Neural crest cell (in vitro differentiated cells): ENCODE results near the gene SLC9A3. TPM values are rescaled to one million over a fixed set of nuclear protein-coding genes. Genes with fewer than 3 reads are reported as not detected.

ENCODE experiments used
- DNase-seq: peaks from one replicate; pipeline ENCODE4 v3.0.0; 2021; ENCODE audit warnings: low read depth, mixed read lengths, low spot score
- H3K27ac Mint-ChIP-seq: one replicate; pipeline ENCODE4 v1.8.0; 2021; ENCODE audit warnings: mild to moderate bottlenecking, mixed read lengths; ENCODE audit not compliant: unreplicated experiment
- H3K27me3 Mint-ChIP-seq: 2 replicates; pipeline ENCODE4 v1.8.0; 2021; ENCODE audit warnings: low read depth, mild to moderate bottlenecking, mixed read lengths
- H3K36me3 Mint-ChIP-seq: 2 replicates; pipeline ENCODE4 v1.8.0; 2021; ENCODE audit warnings: low read depth, mild to moderate bottlenecking, mixed read lengths
- H3K4me1 Mint-ChIP-seq: 2 replicates; pipeline ENCODE4 v1.8.0; 2021; ENCODE audit warnings: mixed read lengths
- H3K4me3 Mint-ChIP-seq: one replicate; pipeline ENCODE4 v1.8.0; 2021; ENCODE audit warnings: mild to moderate bottlenecking, mixed read lengths
- H3K9me3 Mint-ChIP-seq: 2 replicates; pipeline ENCODE4 v1.8.0; 2021; ENCODE audit warnings: mixed read lengths
- CTCF ChIP-seq: fragments of 200-600 bp; sonication (generic); conservative IDR thresholded peaks from 2 replicates; pipeline ENCODE4 v1.5.0; 2021; ENCODE audit warnings: antibody characterized with exemption, mild to moderate bottlenecking
- total RNA-seq: library from RNA; stranded (reverse); gene quantifications from 2 replicates; pipeline ENCODE4 v1.2.1, GENCODE V29; 2021

SLC9A3 gene
- total RNA-seq, 1 donor from 2014 or later, result 1.5 TPM

GRCh38 chr5:547086-547924 is 23.1 kb upstream of the SLC9A3 start:
- Mint-ChIP-seq H3K4me3 (no peak overlapping the region), H3K36me3 (no peaks in the 10 kb centered on the region), H3K27ac (no peak overlapping the region), H3K27me3 (peaks cover 31% of the 10 kb centered on the region), H3K4me1 (peaks cover 5% of the 10 kb centered on the region), H3K9me3 (no peaks in the 10 kb centered on the region)
- DNase-seq, result no peak
- no peak for TF ChIP-seq CTCF

- Mint-ChIP-seq H3K9me3 (no peaks in the 10 kb centered on the region), H3K27ac (no peak overlapping the region), H3K27me3 (peaks cover 28% of the 10 kb centered on the region), H3K4me3 (no peak overlapping the region), H3K4me1 (peaks cover 5% of the 10 kb centered on the region), H3K36me3 (no peaks in the 10 kb centered on the region)
- DNase-seq, result no peak
- no peak for TF ChIP-seq CTCF
Measured at GRCh38 chr5:546376-546908, 22.2 kb upstream of the SLC9A3 start.

- no peak for TF ChIP-seq CTCF
- Mint-ChIP-seq H3K4me3 (no peak overlapping the region), H3K36me3 (no peaks in the 10 kb centered on the region), H3K4me1 (peaks cover 5% of the 10 kb centered on the region), H3K27ac (no peak overlapping the region), H3K27me3 (peaks cover 22% of the 10 kb centered on the region), H3K9me3 (no peaks in the 10 kb centered on the region)
- DNase-seq, result no peak
Measured at GRCh38 chr5:545641-546375, 21.6 kb upstream of the SLC9A3 start.

- no peaks in the 10 kb centered on the region for H3K9me3 Mint-ChIP-seq
- no peaks in the 10 kb centered on the region for H3K36me3 Mint-ChIP-seq
- no peak for TF ChIP-seq CTCF
- H3K27me3 Mint-ChIP-seq, result peaks cover 14% of the 10 kb centered on the region
- H3K4me1 Mint-ChIP-seq, result peaks cover 5% of the 10 kb centered on the region
- no peak for DNase-seq
- no peak overlapping the region for H3K27ac Mint-ChIP-seq
- H3K4me3 Mint-ChIP-seq, result no peak overlapping the region
Measured at GRCh38 chr5:544675-545355, 20.6 kb upstream of the SLC9A3 start.
